Activated CD4-positive, CD25-positive, alpha-beta regulatory T cell treated with anti-CD3 and anti-CD28 coated beads, Interleukin-2, amount 50 U/mL, for 16 hours (primary cell): Measurements from ENCODE around the gene UTY.
"Not testable (repeated sequence)": the region's sequence is repeated elsewhere in the genome, so short reads cannot be mapped to it uniquely, and the experiment has no call there.

Experiments
- DNase-seq: peaks from one replicate; pipeline ENCODE4 v3.0.0-alpha.2; 2020; ENCODE audit warnings: low read depth, low spot score

The UTY gene

GRCh38 chrY:13299411-13299810, 180.4 kb downstream of the UTY start:
- DNase-seq, result no peak

DNA sequence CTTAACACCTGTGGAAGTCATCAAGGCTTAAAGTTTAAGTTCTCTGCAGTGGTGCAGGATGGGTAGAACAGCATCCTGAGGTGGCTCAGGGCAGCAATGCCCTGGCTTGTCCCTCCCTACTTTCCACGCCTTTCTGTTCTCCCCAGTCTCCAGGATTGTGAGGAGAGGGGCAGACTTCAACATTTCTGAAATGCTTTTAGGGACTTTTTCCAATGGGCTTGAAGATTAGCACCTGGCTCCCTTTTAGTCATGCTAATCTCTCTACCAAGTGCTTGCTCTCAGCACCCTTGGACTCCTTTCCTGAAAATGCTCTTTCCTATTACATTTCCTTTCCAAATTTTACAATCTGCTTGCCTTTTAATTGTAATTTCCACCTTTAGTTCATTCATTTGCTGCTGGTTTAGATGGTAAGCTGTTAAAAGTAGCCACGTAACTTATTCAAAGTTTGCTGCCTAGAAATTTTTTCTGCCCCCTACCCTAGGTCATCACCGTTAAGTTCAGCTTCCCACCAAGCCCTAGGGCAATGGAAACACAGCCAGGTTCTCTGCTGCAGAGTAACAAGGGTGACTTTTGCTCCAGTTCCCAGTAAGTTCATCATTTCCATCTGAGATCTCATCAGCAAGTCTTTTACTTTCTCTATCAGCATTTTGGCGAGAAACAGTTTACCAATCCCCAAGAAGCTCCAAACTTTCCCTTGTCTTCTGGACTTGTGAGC, 183.5 kb downstream of the UTY start:
- DNase-seq, result no peak

DNA sequence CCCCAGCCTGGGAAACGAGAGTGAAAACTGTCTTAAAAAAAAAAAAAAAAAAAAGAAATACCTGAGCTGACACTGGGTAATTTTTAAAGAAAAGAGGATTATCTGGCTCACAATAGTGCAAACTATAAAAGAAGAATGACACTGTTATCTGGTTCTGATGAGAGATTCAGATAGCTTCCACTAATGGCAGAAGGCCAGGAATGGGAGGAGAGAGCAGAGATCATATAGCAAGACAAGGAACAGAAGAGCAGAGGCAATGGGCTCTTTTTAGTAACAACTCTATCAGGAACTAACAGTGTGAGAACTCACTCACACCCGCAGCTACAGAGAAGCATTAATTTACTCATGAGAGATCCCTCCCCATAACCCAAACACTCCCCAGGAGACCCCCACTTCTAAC, 184.8 kb downstream of the UTY start:
- DNase-seq, result no peak

DNA sequence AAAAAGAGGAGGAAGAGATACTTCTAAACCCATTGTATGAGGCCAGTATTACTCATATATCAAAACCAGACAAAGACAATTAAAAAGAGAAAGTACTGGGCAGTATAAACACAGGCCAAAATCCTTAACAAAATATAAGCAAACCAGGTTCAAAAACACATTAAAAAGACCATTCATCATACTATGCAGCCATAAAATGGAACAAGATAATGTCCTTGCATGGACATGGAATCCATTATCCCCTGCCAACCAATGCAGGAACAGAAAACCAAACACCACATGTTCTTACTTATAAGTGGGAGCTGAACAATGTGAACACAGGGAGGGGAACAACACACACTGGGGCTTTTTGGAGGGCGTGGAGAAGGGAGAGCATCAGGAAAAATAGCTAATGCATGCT, 188.6 kb downstream of the UTY start:
- no peak for DNase-seq

DNA sequence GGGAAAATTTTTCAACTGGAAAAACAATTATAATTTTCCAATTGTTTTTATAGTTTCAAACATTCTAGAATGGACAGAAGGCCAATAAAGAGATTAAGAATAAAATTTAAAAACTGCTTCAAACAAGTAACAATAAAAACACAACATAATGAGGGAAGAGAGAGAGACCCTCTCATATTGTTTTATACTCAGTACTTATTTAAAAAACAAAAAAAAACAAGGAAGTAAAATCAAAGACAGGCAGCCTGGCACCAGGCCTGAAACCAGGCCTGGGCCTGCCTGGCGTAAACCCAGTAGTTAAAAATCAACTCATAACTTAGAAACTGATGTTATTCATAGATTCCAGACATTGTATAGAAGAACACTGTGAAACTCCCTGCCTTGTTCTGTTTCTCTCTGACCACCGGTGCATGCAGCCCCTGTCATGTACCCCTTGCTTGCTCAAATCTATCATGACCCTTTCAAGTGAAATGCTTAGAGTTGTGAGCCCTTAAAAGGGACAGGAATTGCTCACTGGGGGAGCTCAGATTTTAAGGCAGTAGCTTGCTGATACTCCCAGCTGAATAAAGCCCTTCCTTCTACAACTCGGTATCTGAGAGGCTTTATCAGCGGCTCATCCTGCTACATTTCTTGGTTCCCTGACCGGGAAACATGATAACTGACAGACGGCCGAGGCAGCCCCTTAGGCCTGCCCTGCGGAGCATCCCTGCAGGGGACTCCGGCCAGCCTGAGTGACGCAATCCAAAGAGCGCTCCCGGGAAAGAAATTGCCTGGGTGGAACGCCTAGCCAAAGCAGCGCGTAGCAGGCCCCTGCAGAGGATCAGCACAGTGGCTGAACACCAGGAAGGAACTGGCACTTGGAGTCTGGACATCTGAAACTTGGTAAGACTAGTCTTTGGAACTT, 197.4 kb downstream of the UTY start:
- DNase-seq, result not testable (repeated sequence)

DNA sequence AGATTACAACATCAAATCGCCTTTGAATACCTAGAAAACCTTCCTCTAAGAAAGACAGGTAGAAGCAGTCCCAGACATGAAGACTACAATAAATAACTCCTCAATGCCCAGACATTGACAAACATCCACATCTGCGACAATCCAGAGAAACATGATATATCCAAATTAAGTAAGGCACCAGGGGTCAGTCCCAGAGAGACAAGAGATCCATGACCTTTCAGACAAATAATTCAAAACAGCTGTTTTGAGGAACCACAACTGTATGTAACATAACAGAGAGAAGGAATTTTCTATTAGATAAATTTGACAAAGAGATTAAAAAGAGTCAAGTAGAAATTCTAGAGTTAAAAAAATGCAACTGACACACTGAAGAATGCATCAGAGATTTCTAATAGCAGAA, 200.3 kb downstream of the UTY start:
- no peak for DNase-seq

DNA sequence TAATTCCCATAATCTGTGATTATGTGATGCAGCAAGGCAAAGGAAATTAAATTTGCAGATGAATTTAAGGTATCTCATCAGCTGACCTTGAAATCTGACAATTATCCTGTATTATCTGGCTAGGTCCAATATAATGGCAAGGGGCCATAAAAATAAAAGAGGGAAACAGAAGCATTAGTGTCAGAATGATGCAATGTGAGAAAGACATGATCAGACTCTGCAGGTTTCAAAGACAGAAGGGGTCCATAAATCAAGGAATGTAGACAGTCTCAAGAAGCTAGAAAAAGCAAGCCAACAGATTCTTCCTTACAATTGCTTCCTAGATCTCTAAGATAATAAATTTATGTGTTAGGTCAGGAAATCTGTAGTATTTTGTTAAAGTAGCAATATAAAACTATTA, 208.1 kb downstream of the UTY start:
- no peak for DNase-seq

DNA sequence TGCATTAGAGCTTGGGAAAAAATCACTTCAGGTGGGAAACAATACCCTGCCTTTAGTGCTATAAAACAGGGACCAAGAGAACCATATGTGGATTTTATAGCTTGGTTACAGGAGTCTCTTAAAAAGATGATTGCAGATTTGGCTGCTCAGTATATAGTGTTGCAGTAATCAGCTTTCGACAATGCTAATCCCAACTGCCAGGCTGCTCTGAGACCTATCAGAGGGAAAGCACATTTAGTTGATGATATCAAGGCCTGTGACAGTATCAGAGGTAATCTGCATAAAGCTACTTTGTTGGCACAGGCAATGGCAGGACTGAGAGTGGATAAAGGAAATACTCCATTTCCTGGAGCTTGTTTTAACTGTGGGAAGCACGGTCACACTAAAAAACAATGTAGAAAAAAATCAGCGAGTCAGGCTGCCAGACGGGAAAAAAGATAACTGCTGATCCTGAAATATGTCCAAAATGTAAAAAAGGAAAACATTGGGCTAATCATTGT, 225.8 kb downstream of the UTY start:
- DNase-seq, result not testable (repeated sequence)

- DNase-seq, result no peak
Observed at GRCh38 chrY:13250421-13250820, 229.4 kb downstream of the UTY start.

- no peak for DNase-seq
Observed at GRCh38 chrY:13243716-13244115, 236.1 kb downstream of the UTY start.

- DNase-seq, result no peak
Observed at GRCh38 chrY:13233901-13234300, 245.9 kb downstream of the UTY start.

GRCh38 chrY:13233118-13233517, 246.7 kb downstream of the UTY start:
- no peak for DNase-seq

GRCh38 chrY:13227354-13227953, 252.4 kb downstream of the UTY start:
- DNase-seq, result no peak

DNA sequence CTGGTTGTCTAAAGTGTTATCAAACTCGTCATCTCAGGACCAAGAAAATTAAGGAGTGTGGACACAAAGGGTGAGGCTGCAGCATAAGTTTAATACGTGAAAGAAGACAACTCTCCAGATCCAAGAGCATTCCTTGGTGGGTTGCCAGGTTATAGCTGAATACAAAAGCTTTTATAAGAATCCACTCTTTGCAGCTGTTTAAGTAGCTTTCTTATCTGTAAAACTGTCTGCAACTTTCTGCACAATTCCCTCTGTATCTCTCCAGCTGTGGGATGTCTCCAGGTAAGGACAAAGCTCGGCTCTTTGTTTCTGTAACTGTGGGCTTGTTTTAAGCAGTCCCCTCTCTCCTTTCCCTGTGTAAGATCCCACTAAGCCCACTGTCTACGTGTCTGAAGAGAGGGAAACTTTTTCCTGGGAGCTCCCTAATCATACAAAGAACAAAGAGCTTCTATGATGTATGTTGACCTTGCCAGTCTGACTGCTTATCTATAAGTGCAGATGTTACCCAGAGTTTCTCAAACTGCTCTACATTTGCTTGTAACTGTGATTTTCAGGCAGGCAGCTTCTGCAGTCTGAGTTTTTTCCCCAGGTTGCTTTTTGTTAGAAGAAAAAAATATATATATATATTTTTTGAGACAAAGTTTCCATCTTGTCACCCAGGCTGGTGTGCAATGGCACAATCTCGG, 268.7 kb downstream of the UTY start:
- DNase-seq, result no peak

DNA sequence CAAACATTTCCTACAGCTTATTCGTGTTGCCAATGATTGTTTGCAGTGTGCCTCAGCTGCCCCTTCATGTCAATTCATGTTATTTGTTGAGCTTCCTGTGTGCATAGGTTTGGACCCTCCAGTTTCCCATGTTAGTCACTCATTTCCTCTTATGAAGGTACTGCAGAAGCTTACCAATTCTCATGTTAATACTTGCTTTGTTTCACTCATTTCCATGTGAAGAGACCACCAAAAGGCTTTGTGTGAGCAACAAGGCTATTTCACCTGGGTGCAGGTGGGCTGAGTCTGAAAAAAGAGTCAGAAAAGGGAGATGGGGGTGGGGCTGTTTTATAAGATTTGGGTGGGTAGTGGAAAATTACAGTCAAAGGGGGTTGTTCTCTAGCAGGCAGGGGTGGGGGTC, 274.6 kb downstream of the UTY start:
- no peak for DNase-seq
